Endothelial cell of umbilical vein (primary cell): ENCODE measurements around the gene CEACAM16. TPM values are rescaled to one million over a fixed set of nuclear protein-coding genes. Genes with fewer than 3 reads are reported as not detected.

Experiments
- BruUV-seq: library from RNA; stranded (reverse); fragments of 400-500 nt; replicated peaks from 2 replicates; lab custom pipeline; 2021; lab: Mats Ljungman, UMichigan
- CTCF ChIA-PET: fragments of 300-600, 350-600 bp; sonication (Branson Sonifier 250); formaldehyde crosslinking; loops from one replicate; lab custom pipeline; 2021; ENCODE audit warnings: antibody characterized with exemption, inconsistent platforms; lab: Charles Lee
- POLR2A ChIA-PET: fragments of 300-600, 350-600 bp; sonication (Branson Sonifier 250); formaldehyde crosslinking; loops from one replicate; lab custom pipeline; 2021; ENCODE audit warnings: antibody characterized with exemption, inconsistent platforms; lab: Charles Lee
- DNase-seq: peaks from one replicate; pipeline ENCODE4 v3.0.0-alpha.2; 2011; ENCODE audit warnings: low read depth, low spot score
- FAIRE-seq: peaks from 2 replicates; lab custom pipeline; 2011; peaks lifted over from hg19 to GRCh38; lab: Jason Lieb, UNC
- H2AFZ ChIP-seq: 2 replicates; pipeline ENCODE4 v1.6.0; 2012; ENCODE audit warnings: low read depth, low read length, control low read depth, inconsistent platforms
- H3K27ac ChIP-seq: 2 replicates; pipeline ENCODE4 v1.5.1; 2011; ENCODE audit warnings: low read depth, mild to moderate bottlenecking, control low read depth, low read length, moderate library complexity; ENCODE audit not compliant: insufficient read depth
- H3K27me3 ChIP-seq, 2 experiments: 2 replicates each; pipeline versions ENCODE4 v1.6.0 to v1.6.1; 2011; ENCODE audit warnings: low read length in 2 of 2, mixed read lengths in 1 of 2; ENCODE audit not compliant: control insufficient read depth in 2 of 2, insufficient read depth in 2 of 2
- H3K36me3 ChIP-seq, 2 experiments: 2 replicates in 1 of 2; 3 replicates in 1 of 2; pipeline ENCODE4 v1.5.1; 2011; ENCODE audit warnings: low read length in 2 of 2, mild to moderate bottlenecking in 1 of 2, moderate library complexity in 1 of 2; ENCODE audit not compliant: control insufficient read depth in 2 of 2, insufficient read depth in 2 of 2; ENCODE audit errors: extremely low read depth in 1 of 2
- H3K4me1 ChIP-seq: 3 replicates; pipeline ENCODE4 v1.5.1; 2011; ENCODE audit warnings: mild to moderate bottlenecking, low read length; ENCODE audit not compliant: control insufficient read depth, insufficient read depth; ENCODE audit errors: extremely low read depth
- H3K4me2 ChIP-seq: 2 replicates; pipeline ENCODE4 v1.6.1; 2011; ENCODE audit warnings: low read length, control low read depth, mixed read lengths; ENCODE audit not compliant: insufficient read depth
- H3K4me3 ChIP-seq, 3 experiments: fragments of 200-600 bp in 1 of 3; sonication (generic), shearing (Covaris generic) in 1 of 3; replicated peaks in 1 of 3; 2 replicates each; pipeline ENCODE4 v1.5.1; 2011 to 2016; ENCODE audit warnings: control low read depth in 3 of 3, low read length in 3 of 3, mild to moderate bottlenecking in 2 of 3, inconsistent platforms in 1 of 3, low read depth in 1 of 3, moderate library complexity in 1 of 3; ENCODE audit not compliant: insufficient read depth in 1 of 3
- H3K79me2 ChIP-seq: 2 replicates; pipeline ENCODE4 v1.6.0; 2012; ENCODE audit warnings: low read length, inconsistent platforms; ENCODE audit not compliant: control insufficient read depth, insufficient read depth
- H3K9ac ChIP-seq: replicated peaks from 2 replicates; pipeline ENCODE3; 2011; ENCODE audit warnings: low read length, control low read depth; ENCODE audit not compliant: insufficient read depth; ENCODE audit errors: extremely low read depth
- H3K9me1 ChIP-seq: replicated peaks from 3 replicates; pipeline ENCODE4 v1.6.0; 2011; ENCODE audit warnings: mild to moderate bottlenecking, low read length; ENCODE audit not compliant: control insufficient read depth, insufficient read depth; ENCODE audit errors: extremely low read depth
- H3K9me3 ChIP-seq: replicated peaks from 2 replicates; pipeline ENCODE4 v1.5.1; 2012; ENCODE audit warnings: low read length, inconsistent platforms; ENCODE audit not compliant: control insufficient read depth, insufficient read depth
- H4K20me1 ChIP-seq: replicated peaks from 2 replicates; pipeline ENCODE3; 2011; ENCODE audit warnings: mild to moderate bottlenecking, low read length; ENCODE audit not compliant: control insufficient read depth, insufficient read depth; ENCODE audit errors: extremely low read depth
- CTCF ChIP-seq, 2 donors: IDR thresholded peaks; 1 replicate in 1 of 2; 2 replicates in 1 of 2; pipeline ENCODE4 v1.5.1; 2011; ENCODE audit warnings: low read length in 2 of 2, mild to moderate bottlenecking in 2 of 2, moderate library complexity in 2 of 2, control low read depth in 1 of 2, inconsistent platforms in 1 of 2, low read depth in 1 of 2; ENCODE audit not compliant: insufficient read depth in 1 of 2; ENCODE audit errors: extremely low read depth in 1 of 2
- EZH2 ChIP-seq: IDR thresholded peaks from 2 replicates; pipeline ENCODE4 v1.6.1; 2012; ENCODE audit warnings: borderline replicate concordance, low read depth, mild to moderate bottlenecking, moderate library complexity, low read length, inconsistent platforms; ENCODE audit not compliant: severe bottlenecking
- FOS ChIP-seq: IDR thresholded peaks from 2 replicates; pipeline ENCODE4 v1.6.1; 2011; ENCODE audit warnings: mild to moderate bottlenecking, low read length, moderate library complexity, borderline replicate concordance; ENCODE audit not compliant: insufficient read depth
- GATA2 ChIP-seq: IDR thresholded peaks from 2 replicates; pipeline ENCODE4 v1.7.0; 2011; ENCODE audit warnings: low read depth, mild to moderate bottlenecking, moderate library complexity, mixed read lengths, low read length; ENCODE audit not compliant: insufficient read length, insufficient read depth
- JUN ChIP-seq: IDR thresholded peaks from 2 replicates; pipeline ENCODE4 v1.6.1; 2011; ENCODE audit warnings: borderline replicate concordance, low read depth; ENCODE audit not compliant: insufficient read length, insufficient read depth
- MAX ChIP-seq: IDR thresholded peaks from 2 replicates; pipeline ENCODE4 v1.6.1; 2011; ENCODE audit not compliant: insufficient read depth, insufficient read length
- MYC ChIP-seq: IDR thresholded peaks from one replicate; pipeline ENCODE4 v1.6.1; 2011; ENCODE audit warnings: mild to moderate bottlenecking, low read depth, low read length
- POLR2A ChIP-seq: IDR thresholded peaks from 2 replicates; pipeline ENCODE4 v1.6.1; 2012; ENCODE audit warnings: low read depth, mild to moderate bottlenecking, control low read depth, low read length
- POLR2AphosphoS5 ChIP-seq: IDR thresholded peaks from 2 replicates; pipeline ENCODE4 v1.6.1; 2012; ENCODE audit warnings: low read depth, mild to moderate bottlenecking, control low read depth, low read length, moderate library complexity; ENCODE audit not compliant: insufficient read depth
- dilution Hi-C: fragments of 300-500 bp; cut with MboI; formaldehyde crosslinking; loops from one replicate; pipeline ENCODE4 v1.15.0; 2019; ENCODE audit warnings: low sequenced_read_pairs; ENCODE audit not compliant: extremely low pct_ligation_motif_present
- intact Hi-C: fragments of 100-400 bp; cut with micrococcal nuclease; formaldehyde crosslinking; loops from one replicate; pipeline ENCODE4 v1.10.0; 2022
- polyA plus RNA-seq, 4 experiments: library from polyadenylated mRNA; depleted of rRNA in 3 of 4; stranded (reverse) in 3 of 4; unstranded in 1 of 4; fragments of >200 nt; gene quantifications; 2 replicates each; pipeline versions ENCODE4 v1.2.1 to v1.2.3, GENCODE V29; 2011 to 2012; ENCODE audit warnings: missing spikeins in 1 of 4
- total RNA-seq: library from RNA; stranded (reverse); gene quantifications from 2 replicates; pipeline ENCODE4 v1.2.3, GENCODE V29; 2021

Gene CEACAM16
- total and polyA plus RNA-seq, 2 donors (not counting 3 experiments of a cell fraction or from before 2014, with no cell fraction given) = not detected

- POLR2A ChIA-PET = no interaction called here
- intact Hi-C loops = loop anchor here (5.0 kb wide), 1 partner anchor 69 kb away; no protein-coding TSS in a partner anchor
- CTCF ChIA-PET = interaction anchor here (4.4 to 4.9 kb wide), 2 partner anchors 15 to 32 kb away, joined by 44 to 71 read pairs; no protein-coding TSS in a partner anchor
These were observed 57.2 kb downstream of the CEACAM16 start for GRCh38 chr19:44756089-44756562.

More at GRCh38 chr19:44756089-44756562, 57.2 kb downstream of the CEACAM16 start:
- no peak overlapping the region for H3K27ac ChIP-seq
- dilution Hi-C loops = no loop called here
- no peak overlapping the region for H3K4me3 ChIP-seq
- H3K4me1 ChIP-seq = peaks cover 40% of the 10 kb centered on the region
- no peaks in the 10 kb centered on the region for H3K9me3 ChIP-seq
- H3K4me2 ChIP-seq = no peak overlapping the region
- H3K36me3 ChIP-seq = peaks cover 0 to 18% of the 10 kb centered on the region in 2 experiments
- FAIRE-seq = no peak
- no peak overlapping the region for H3K9ac ChIP-seq
- no peak for DNase-seq
- H4K20me1 ChIP-seq = no peaks in the 10 kb centered on the region
- TF ChIP-seq POLR2A (no peak), CTCF (IDR thresholded peaks at IDR 0.05; ENCODE audit: extremely low read depth in 1 of 2, insufficient read depth in 1 of 2, low read depth in 1 of 2, low read length in 2 of 2) (no peak), POLR2AphosphoS5 (no peak), MYC (no peak), MAX (no peak), JUN (no peak), GATA2 (no peak), EZH2 (no peak), FOS (no peak)
- H2AFZ ChIP-seq = no peak overlapping the region
- H3K79me2 ChIP-seq = peaks cover 5% of the 10 kb centered on the region
- no peaks in the 10 kb centered on the region for H3K27me3 ChIP-seq
- no TSS peak for BruUV-seq
- no peaks in the 10 kb centered on the region for H3K9me1 ChIP-seq
